ENCODE measurements around the gene SLC11A2.
A peak's percentile ranks its signal among the peaks of the same experiment; 100 is the strongest.
"Not testable (repeated sequence)": the region's sequence is repeated elsewhere in the genome, so short reads cannot be mapped to it uniquely, and the experiment has no call there.

SLC11A2 gene

DNA sequence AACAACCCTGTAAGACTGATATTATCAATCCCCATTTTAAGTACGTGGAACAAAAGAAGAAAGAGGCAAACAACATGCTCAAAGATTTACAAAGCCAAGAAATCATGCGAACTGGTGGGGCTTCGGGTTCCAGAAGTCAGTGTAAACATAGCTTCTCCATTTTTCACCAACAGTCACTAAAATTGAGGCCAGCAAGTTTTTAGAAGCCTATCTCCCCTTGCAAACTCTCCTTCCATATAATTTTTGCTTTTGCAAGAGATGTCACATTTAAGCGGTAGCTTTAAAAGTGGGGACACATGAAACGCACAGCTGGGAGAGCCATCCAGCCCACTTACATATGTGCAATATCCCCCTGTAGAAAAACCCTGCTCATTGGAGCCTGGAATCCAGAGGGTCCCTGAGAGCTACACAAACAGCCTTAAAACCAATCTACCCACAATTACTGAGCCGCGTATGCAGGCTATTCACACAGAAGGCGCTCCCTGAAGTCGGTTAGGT is 797 bp downstream of the SLC11A2 start:
- ATAC-seq = no peak
- DNase-seq = no peak

DNA sequence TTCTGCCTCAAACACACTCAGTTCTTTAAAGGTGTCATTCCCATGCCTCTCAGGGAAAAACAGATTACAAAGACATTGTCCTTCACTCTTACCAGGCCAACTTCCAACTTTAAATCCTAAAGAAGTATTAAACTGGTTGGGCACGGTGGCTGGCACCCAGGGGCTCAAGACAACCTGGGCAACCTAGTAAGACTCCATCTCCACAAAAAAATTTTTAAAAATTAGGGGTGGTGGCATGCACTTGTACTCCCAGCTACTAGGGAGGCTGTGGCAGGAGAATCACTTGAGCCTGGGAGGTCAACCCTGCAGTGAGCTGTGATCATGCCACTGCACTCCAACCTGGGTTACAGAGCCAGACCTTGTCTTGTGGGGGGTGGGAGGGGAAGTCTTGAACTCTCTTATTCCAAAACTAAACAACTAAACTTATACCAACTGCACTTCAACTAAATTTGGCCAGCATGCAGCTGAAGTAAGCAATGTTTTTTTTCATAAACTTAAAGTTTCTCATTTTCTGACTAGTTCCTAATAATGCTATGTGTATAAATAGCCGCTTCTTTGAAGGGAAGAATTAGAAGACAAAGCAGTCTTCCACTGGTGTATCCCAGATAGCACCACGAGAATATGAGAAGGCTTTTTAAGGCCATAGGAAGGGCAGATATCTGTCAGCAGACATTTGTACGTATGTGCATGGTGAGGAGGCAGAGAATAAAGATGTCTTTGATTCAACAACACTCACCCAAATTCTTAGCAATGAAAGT is 2.4 kb downstream of the SLC11A2 start:
- DNase-seq = no peak
- ATAC-seq = no peak

DNA sequence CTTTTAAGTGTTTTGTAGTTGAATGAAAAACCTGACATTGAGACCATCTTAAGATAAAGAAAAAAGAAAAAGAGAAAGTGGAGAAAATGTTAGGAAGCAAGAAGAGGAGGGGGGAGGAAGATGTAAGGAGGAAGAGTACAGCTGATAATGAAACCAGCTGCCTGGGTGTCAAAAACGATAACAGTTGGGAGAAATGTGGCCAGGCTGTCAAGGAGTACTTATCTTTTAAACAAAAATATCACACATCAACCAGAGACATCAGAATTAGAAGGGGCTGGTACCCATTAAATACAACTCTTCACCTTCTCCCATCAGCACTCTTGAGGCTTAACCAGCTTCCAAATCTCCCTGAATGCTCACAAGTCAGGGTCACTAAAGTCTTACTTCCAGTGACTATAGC is 4.5 kb downstream of the SLC11A2 start:
- ATAC-seq = no peak
- no peak for DNase-seq

DNA sequence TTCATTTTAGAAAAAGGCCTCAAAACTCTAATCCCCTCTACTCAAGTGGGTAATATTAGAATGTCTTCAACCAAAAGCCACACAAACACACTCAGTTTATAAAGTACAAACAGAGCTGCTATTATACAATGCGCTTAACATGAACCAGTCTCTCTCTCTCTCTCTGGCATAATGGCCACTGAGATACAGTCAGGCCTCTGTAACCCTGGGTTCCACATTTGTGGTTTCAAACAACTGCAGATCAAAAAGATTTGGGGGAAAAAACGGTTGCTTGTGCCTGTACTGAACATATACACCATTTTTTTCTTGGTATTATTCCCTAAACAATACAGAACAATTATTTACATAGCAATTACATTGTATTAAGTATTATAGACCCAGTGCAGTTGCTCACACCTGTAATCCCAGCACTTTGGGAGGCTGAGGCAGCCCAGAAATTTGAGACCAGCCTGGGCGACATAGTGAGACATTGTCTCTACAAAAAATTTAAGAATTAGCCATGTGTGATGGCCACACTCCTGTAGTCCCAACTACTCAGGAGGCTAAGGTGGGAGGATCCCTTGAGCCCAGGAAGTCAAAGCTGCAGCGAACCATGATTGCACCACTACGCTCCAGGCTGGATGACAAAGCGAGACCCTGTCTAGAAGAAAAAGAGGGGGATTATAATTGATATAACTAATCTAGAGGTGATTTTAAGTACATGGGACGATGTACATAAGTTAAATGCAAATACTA is 5.6 kb downstream of the SLC11A2 start:
- no peak for ATAC-seq
- no peak for DNase-seq

DNA sequence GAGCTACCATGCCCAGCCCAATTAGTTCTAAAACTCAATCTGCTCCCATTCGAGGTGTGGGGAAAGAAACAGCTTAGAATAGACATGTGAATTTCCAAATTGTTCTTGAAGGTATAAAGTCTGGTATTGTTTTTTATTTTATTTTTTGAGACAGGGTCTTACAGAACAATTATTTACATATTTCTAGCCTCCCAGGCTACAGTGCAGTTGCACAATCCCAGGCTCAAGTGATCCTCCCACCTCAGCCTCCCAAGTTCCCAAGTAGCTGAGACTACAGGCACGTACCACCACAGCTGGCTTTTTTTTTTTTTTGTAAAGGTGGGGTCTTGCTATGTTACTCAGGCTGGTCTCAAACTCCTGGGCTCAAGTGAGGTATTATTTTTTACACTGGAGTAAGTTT is 6.3 kb downstream of the SLC11A2 start:
- ATAC-seq (no peak), DNase-seq (no peak)

GRCh38 chr12:51018956-51019355 is 7.2 kb downstream of the SLC11A2 start:
- ATAC-seq (no peak), DNase-seq (no peak)

DNA sequence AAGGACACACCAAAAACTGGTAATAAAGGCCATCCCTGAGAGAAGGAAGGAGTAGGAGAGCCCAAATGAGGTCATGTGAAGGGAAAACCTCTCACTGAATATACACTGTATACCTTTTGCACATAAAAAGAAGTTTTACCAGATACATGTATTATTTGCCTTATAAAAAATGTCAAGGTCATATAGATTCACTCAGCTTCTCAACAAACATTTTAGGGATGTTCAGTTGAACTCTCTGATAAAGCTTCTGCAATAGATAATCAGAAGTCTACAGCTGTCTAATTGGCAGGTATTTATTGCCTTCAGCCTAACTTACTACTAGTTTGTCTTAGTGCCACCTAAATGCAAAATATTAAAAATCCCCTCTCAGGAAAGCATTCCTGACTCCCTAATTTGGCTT is 8.7 kb downstream of the SLC11A2 start:
- ATAC-seq (no peak), DNase-seq (no peak)

- not testable (repeated sequence) for ATAC-seq, DNase-seq
These were observed 11.7 kb downstream of the SLC11A2 start for GRCh38 chr12:51014467-51014866.

DNA sequence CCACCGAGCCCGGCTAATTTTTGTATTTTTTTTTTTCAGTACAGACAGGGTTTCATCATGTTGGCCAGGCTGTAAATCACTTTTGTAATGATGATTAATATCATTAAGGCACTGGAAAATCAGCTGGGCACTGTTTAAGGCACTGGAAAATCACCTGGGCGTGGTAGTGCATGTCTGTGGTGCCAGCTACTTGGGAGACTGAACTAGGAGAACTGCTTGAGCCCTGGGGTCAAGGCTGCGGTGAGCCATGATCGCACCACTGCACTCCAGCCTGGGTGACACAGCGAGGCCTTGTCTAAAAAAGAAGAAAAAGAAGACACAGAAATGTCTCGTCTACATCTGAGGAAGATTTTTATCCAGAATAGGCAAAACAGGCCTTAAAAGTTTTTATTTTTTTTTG is 12.7 kb downstream of the SLC11A2 start:
- no peak for ATAC-seq
- no peak for DNase-seq

- no peak for DNase-seq
- ATAC-seq = no peak
These were observed 13.5 kb downstream of the SLC11A2 start for GRCh38 chr12:51012570-51013236.

DNA sequence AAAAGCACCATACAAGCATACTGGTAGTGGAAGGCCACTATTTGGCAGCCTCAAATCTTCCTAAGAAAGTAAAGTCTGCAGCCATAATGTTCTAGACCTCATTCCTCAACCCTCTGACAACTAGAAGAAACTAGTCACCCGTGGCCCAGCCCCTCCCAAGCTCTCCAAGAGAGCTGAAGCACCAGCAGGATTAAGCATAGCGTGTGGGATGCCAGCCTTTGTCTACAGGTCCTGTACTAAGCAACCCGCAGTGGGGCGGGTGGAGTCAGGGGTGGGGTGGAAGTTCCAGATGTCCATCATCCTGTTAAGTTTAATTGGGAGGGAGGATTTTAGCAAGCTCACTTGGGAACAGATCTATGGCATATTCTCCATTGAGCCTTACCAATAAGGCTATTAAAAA is 14.2 kb downstream of the SLC11A2 start:
- ATAC-seq (peak; percentile 51), DNase-seq (no peak)

DNA sequence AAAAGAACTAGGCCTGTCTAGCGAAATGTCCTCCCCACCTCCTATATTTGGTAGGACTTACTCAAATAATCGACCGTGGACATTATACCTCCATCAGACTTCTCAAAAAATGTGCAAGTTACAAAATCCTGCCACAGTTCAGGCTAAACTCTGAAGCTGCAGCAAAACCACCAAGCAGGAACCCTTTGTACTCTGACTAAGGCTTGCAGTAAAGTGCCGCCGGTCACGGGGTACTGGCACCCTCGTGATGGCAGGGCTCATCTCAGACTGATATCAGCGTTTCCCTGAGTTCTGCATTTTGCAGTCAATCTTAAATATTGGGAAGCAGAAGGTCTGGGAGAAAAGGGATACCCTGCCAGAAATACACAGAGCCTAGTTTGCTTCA is 17.1 kb downstream of the SLC11A2 start:
- DNase-seq (peak; percentile 48), ATAC-seq (peak; percentile 93)

DNA sequence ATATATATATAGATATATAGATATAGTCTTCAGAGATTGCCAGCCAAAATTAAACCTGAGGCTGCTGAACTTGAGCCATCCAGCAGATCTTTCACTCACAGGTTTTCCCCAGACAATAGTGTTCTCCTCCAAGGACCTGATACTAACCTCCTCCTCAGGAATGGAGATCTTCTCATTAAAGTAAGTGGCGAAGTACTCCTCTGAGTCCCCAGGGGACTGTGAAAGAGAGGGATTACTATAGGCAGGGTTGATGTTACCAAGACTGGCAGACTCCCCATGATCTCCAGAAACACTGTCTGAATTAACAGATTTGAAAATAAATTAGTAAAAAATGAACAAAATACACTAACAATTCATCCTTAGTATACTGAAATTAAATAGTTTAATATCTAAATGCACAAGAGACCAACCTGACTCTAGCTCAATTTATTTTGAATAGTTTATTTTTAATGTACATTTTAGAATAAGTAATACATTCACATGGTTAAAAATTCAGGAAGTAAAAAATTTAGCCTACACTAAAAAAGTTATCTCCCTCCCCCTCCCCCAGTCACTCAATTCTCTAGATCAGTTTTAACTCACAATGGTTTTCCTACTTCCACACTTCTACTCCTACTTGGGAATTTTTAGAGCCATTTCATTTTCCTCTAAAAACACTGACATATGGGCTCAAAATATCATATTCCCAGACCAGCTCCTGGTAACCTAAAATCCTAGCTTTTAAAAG is 17.7 kb downstream of the SLC11A2 start:
- no peak for DNase-seq
- no peak for ATAC-seq

- no peak for DNase-seq
- no peak for ATAC-seq
These were observed 20.5 kb downstream of the SLC11A2 start for GRCh38 chr12:51005671-51006070.

- no peak for DNase-seq
- ATAC-seq = no peak
These were observed 21.2 kb downstream of the SLC11A2 start for GRCh38 chr12:51005030-51005429.

DNA sequence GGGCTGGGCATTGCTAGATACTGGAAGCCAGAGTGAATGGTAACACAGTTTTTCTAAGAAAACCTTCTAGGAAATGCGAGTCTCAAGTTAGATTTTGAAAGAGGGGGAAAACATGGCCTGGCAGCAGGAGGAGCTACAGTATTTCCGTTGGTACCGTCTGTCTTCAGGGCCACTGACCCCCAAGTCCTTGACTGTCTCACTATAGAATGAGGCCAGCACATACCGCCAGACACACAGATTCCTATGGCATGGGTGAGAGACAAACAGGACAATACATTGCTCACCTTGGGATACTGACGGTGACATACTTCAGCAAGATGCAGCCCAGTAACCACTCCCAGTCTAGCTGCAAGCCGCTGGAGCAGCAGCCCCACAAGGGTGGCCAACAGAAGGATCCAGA is 21.7 kb downstream of the SLC11A2 start:
- no peak for ATAC-seq
- DNase-seq = no peak

GRCh38 chr12:51001799-51002198 is 24.4 kb downstream of the SLC11A2 start:
- no peak for ATAC-seq
- no peak for DNase-seq

GRCh38 chr12:51000245-51000644 is 25.9 kb downstream of the SLC11A2 start:
- no peak for DNase-seq
- peak; percentile 57 for ATAC-seq

DNA sequence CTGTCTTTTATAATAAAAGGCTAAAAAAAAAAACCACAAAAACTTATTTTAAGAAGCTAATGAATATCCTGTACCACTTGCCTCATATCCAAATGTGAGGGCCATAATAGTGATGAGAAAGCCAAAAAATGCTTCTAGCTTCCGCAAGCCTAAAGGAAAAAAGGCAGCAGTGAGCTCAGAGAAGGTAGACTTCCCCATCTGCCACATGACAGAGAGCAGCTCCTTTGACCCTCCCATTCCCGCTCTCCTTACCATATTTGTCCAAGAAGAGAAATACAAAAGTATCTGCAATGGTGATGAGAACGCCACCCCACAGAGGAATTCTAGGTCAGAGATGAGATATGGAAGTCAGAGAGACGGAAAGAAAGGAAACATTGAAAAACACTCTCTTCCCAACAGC is 27.1 kb downstream of the SLC11A2 start:
- DNase-seq = no peak
- no peak for ATAC-seq

- ATAC-seq (no peak), DNase-seq (no peak)
These were observed 33.4 kb downstream of the SLC11A2 start for GRCh38 chr12:50992819-50993218.

DNA sequence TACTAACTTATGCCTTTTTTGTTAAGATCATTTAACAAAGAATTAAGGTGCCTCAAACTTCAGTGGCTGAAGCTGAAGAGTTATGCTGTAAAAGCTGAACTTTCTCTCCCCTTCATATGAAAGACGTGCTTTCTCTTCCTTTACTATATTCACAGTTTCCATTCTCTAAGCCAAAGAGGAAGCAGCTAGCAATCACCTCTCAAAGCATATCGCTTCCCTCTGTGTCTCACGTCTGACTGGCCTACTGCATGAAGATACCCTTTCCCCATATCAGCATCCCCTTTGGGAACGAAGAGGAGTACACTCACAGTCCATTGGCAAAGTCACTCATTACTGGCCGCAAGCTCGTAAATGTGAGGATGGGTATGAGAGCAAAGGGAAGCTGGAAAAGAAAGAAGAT is 34.9 kb downstream of the SLC11A2 start:
- DNase-seq (no peak), ATAC-seq (no peak)

- ATAC-seq = no peak
- DNase-seq = no peak
These were observed 35.4 kb downstream of the SLC11A2 start for GRCh38 chr12:50990791-50991190.
